ENCODE measurements around the gene PEMT.

- TF ChIP-seq POLR2A (IDR thresholded peaks at IDR 0.05; ENCODE audit: low read depth) (no peak), CTCF (IDR thresholded peaks at IDR 0.05) (no peak)
These were observed 11.8 kb upstream of the PEMT start for GRCh38 chr17:17603178-17603894.

Data from esophagus muscularis mucosa (tissue), 3 donors.